ENCODE data around the gene HIVEP3. TPM values are rescaled to one million over a fixed set of nuclear protein-coding genes. Genes with fewer than 3 reads are reported as not detected.

Gene HIVEP3
- total RNA-seq, 1 donor from 2014 or later = 11.6 TPM

DNA sequence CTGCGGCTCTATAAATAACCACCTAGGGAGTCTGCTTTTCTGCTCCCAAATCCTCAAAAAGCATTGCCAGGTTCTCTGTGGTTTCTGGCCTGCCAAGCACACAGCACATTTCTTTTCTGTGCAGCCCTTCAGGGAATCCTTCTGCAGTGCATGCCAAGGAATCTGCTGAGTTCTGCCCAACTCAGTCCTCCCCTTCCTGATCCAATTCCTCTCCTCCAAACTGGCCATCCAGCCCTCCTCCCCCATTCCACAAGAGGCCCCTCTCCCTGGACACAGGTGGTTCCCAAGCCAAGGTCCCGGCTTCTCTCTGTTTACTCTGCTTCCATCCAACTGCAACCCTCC is 61.8 kb downstream of the HIVEP3 start:
- ATAC-seq = peak in 1 of 2 donors; percentile 17
- H3K4me1 ChIP-seq = peaks cover 20% of the 10 kb centered on the region
- TF ChIP-seq, protein P1, sequence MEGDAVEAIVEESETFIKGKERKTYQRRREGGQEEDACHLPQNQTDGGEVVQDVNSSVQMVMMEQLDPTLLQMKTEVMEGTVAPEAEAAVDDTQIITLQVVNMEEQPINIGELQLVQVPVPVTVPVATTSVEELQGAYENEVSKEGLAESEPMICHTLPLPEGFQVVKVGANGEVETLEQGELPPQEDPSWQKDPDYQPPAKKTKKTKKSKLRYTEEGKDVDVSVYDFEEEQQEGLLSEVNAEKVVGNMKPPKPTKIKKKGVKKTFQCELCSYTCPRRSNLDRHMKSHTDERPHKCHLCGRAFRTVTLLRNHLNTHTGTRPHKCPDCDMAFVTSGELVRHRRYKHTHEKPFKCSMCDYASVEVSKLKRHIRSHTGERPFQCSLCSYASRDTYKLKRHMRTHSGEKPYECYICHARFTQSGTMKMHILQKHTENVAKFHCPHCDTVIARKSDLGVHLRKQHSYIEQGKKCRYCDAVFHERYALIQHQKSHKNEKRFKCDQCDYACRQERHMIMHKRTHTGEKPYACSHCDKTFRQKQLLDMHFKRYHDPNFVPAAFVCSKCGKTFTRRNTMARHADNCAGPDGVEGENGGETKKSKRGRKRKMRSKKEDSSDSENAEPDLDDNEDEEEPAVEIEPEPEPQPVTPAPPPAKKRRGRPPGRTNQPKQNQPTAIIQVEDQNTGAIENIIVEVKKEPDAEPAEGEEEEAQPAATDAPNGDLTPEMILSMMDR (IDR thresholded peaks at IDR 0.05) = no peak
- DNase-seq = no peak
- no peaks in the 10 kb centered on the region for H3K9me3 ChIP-seq
- no peak overlapping the region for H3K4me3 ChIP-seq
- no peaks in the 10 kb centered on the region for H3K36me3 ChIP-seq
- no peak overlapping the region for H3K27ac ChIP-seq
- no peaks in the 10 kb centered on the region for H3K27me3 ChIP-seq (ENCODE audit: low read depth)
- intact Hi-C loops (cut with DNase I) = no loop called here

DNA sequence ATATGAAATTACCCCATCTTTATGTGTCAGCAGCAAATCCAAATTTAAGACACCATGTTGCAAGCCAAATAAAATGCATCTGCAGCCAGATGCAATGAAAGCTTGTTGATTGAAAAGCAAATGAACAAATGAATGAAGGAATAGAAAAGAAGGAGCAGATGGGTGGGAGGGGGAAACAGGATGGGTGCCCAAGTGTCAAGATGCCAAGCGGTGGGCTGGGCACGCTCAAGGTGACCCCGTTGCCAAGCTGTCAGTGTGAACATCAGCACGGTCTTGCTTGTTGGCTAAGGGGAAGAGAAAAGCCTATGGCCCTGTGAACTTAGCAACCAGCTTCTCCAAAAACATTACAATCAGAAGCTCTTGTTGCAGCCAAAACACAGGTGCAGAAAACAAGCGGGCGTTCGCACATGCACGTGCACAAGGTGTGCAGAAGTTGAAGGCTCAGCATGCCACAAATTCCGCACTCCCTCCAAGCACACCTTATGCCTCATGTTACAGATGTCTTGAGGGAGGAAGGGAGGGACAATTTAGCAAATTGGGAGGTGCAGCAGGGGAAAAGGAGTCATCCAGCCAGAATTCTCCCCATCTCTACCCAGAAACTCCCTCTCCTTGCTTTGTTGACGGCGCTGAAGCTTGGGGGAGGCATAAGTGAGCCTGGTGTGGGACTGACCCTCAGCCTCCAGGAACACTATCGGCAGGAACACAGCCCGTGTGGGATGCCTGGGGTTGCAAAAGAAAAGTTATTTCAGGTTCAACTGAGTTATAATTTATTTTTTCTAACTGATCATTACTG is 62.4 kb downstream of the HIVEP3 start:
- H3K4me3 ChIP-seq = no peak overlapping the region
- no peaks in the 10 kb centered on the region for H3K36me3 ChIP-seq
- ATAC-seq (no peak), DNase-seq (no peak)
- TF ChIP-seq, protein P1 (IDR thresholded peaks at IDR 0.05) = no peak
- peaks cover 21% of the 10 kb centered on the region for H3K4me1 ChIP-seq
- no peaks in the 10 kb centered on the region for H3K9me3 ChIP-seq
- no peak overlapping the region for H3K27ac ChIP-seq
- intact Hi-C loops (cut with DNase I) = no loop called here
- no peaks in the 10 kb centered on the region for H3K27me3 ChIP-seq (ENCODE audit: low read depth)

DNA sequence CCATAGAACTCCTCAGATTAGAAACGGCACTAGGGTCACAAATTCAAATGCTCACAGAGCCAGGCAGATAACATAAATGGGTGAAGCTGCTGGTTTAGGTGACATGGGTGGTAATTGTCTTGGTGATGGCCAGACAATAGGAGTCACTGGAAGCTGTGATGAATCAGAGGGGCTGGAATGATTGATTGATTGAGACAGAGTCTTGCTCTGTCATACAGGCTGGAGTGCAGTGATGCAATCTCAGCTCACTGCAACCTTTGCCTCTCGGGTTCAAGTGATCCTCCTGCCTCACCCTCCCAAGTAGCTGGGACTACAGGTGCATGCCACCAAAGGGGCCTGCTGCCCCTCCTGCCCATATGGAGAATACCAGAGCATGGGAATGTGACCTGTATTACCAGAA is 63.0 kb downstream of the HIVEP3 start:
- H3K4me1 ChIP-seq = peaks cover 15% of the 10 kb centered on the region
- no peak overlapping the region for H3K27ac ChIP-seq
- DNase-seq = no peak
- no peaks in the 10 kb centered on the region for H3K36me3 ChIP-seq
- H3K4me3 ChIP-seq = no peak overlapping the region
- no peaks in the 10 kb centered on the region for H3K27me3 ChIP-seq (ENCODE audit: low read depth)
- intact Hi-C loops (cut with DNase I) = no loop called here
- TF ChIP-seq, protein P1 (IDR thresholded peaks at IDR 0.05) = no peak
- ATAC-seq = no peak
- H3K9me3 ChIP-seq = no peaks in the 10 kb centered on the region

DNA sequence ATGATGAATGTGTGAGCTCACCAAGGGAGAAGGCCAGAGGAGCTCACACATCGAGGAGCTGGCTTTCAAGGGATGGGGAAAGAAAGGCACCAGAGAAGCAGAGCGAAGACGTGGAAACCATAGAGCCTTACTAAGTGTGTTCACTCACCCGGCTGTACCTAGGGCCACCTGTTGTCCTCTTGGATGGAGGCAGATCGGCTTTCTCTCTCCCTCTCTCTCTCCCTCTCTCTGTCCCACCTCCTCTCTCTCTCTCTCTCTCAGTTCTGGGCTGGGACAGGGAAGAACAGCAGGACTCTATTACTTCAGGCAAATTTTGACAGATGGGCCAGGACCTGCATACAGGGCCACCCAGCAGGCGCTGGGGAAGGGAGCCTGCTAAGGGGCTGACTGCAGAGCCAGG is 64.8 kb downstream of the HIVEP3 start:
- ATAC-seq (no peak), DNase-seq (no peak)
- H3K4me1 ChIP-seq = peaks cover 19% of the 10 kb centered on the region
- no peaks in the 10 kb centered on the region for H3K36me3 ChIP-seq
- H3K27ac ChIP-seq = no peak overlapping the region
- no peaks in the 10 kb centered on the region for H3K9me3 ChIP-seq
- no peak overlapping the region for H3K4me3 ChIP-seq
- intact Hi-C loops (cut with DNase I) = no loop called here
- no peaks in the 10 kb centered on the region for H3K27me3 ChIP-seq (ENCODE audit: low read depth)
- TF ChIP-seq, protein P1 (IDR thresholded peaks at IDR 0.05) = no peak

DNA sequence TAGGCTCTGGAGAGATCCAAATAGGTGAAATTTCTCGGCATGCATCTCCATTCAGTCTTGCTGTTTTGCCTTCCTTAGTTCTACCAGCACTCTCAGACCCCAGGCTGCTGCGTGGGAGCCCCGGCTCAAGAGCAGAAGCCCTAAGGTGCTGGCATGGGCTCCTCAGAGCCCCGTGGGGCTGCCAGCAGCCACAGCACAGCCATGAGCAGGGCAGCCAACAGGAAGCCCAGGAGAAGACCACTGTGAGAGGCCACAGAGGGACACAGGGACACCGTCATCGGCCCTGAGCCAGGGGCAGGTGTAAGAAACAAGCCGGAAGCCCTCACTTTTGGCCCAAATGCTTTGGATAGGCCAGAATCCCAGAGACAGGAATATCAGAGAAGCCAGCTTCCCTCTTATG is 66.6 kb downstream of the HIVEP3 start:
- no peaks in the 10 kb centered on the region for H3K9me3 ChIP-seq
- no peak overlapping the region for H3K4me3 ChIP-seq
- intact Hi-C loops (cut with DNase I) = no loop called here
- TF ChIP-seq, protein P1 (IDR thresholded peaks at IDR 0.05) = no peak
- no peak overlapping the region for H3K27ac ChIP-seq
- H3K36me3 ChIP-seq = no peaks in the 10 kb centered on the region
- ATAC-seq (no peak), DNase-seq (no peak)
- peaks cover 35% of the 10 kb centered on the region for H3K4me1 ChIP-seq
- H3K27me3 ChIP-seq (ENCODE audit: low read depth) = no peaks in the 10 kb centered on the region
